ENCODE data around the gene POSTN. TPM values are rescaled to one million over a fixed set of nuclear protein-coding genes. Genes with fewer than 3 reads are reported as not detected.

The POSTN gene
- total and polyA plus RNA-seq, 2 of the 4 experiments (the other 2 are of a cell fraction), result 32.6 to 44.7 TPM

DNA sequence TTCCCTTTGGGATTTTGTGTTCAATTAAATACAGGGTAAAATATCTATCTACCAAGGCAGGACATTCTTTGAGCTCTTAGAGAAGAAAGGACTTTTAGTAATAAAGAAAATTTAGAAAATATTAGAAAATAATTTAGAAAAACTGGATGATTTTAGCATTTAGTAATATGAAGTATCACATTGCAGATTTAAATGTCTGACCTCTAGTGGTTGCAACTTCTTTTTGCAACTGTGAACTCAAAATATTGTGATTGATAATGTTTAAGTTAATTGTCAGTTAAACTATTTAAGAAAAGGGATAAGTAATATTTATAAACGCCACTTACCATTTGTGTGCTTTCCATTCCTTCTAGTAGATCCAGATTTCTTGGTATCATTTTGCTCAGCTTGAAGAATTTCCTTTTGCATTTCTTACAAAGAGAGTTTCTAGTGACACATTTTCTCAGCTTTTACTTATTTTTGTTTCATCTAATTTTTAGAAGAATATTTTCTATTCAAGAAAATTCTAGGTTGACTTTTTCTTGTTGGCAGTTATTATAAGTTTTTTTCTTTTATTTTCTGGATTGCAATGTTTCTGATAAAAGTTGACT lies 10.3 kb upstream of the POSTN start:
- in situ Hi-C loops (cut with MboI; ENCODE audit: low sequenced_read_pairs), result loop anchor here (25.0 kb wide), 1 partner anchor 772 kb away; no protein-coding TSS in a partner anchor
- intact Hi-C loops (cut with micrococcal nuclease), result no loop called here
- WGBS, 2 experiments (ENCODE audit: extremely low coverage in 2 of 2, insufficient read length in 1 of 2), result no CpG with 5 or more reads among the region's 1 CpG
- Histone ChIP-seq H3K27ac (ENCODE audit: insufficient read depth, low read length) (no peak overlapping the region), H3K23ac (ENCODE audit: low read depth, low read length) (no peak overlapping the region), H4K5ac (ENCODE audit: low read depth, low read length) (no peak overlapping the region), H2AK5ac (ENCODE audit: low read depth, low read length) (no peak overlapping the region), H3K4me1 (ENCODE audit: control insufficient read depth, insufficient read depth, low read length) (no peaks in the 10 kb centered on the region), H3K4ac (ENCODE audit: low read depth, low read length) (no peak overlapping the region), H4K91ac (ENCODE audit: insufficient read depth, low read depth, low read length) (no peak overlapping the region), H3K4me2 (ENCODE audit: low read depth, low read length) (no peak overlapping the region), H3K79me1 (ENCODE audit: low read depth in 1 of 2, low read length in 2 of 2) (no peaks in the 10 kb centered on the region), H2BK20ac (ENCODE audit: low read depth, low read length) (no peak overlapping the region), H3K14ac (replicated peaks; ENCODE audit: low read depth, low read length) (no peak overlapping the region), H3K18ac (ENCODE audit: low read depth, low read length) (no peak overlapping the region), H3K36me3 (ENCODE audit: control insufficient read depth, insufficient read depth, low read length) (no peaks in the 10 kb centered on the region), H2BK15ac (ENCODE audit: low read depth, low read length) (no peak overlapping the region), H2BK5ac (ENCODE audit: low read depth, low read length, poor library complexity, severe bottlenecking) (no peak overlapping the region), H2BK120ac (ENCODE audit: low read depth, low read length) (no peak overlapping the region), H3K9ac (ENCODE audit: low read depth, low read length) (no peak overlapping the region), H2AK9ac (replicated peaks; ENCODE audit: low read depth, low read length, poor library complexity) (no peak overlapping the region), H3K9me3 (ENCODE audit: control insufficient read depth, insufficient read depth, low read length) (no peaks in the 10 kb centered on the region), H3K4me3 (ENCODE audit: insufficient read depth, low read depth, low read length) (no peak overlapping the region), H4K8ac (ENCODE audit: low read depth in 2 of 2, low read length in 2 of 2) (no peak overlapping the region), H4K20me1 (ENCODE audit: insufficient read depth, low read length) (no peaks in the 10 kb centered on the region), H3K9me1 (ENCODE audit: insufficient read depth, low read length) (no peaks in the 10 kb centered on the region), H3K56ac (ENCODE audit: extremely low read depth, insufficient read depth, low read length) (no peak overlapping the region), H3K27me3 (ENCODE audit: control insufficient read depth, insufficient read depth, low read length) (no peaks in the 10 kb centered on the region), H2AFZ (replicated peaks; ENCODE audit: low read length, poor library complexity) (no peak overlapping the region)
- no peak for ATAC-seq (ENCODE audit: low read depth)
- no TSS peak for BruUV-seq (replicated peaks)
- DNase-seq, result no peak
- POLR2A ChIA-PET (ENCODE audit: unreplicated experiment), result no interaction called here
- dilution Hi-C loops (cut with HindIII; ENCODE audit: low sequenced_read_pairs, unreplicated experiment), result no loop called here
- TF ChIP-seq RCOR1 (IDR thresholded peaks at IDR 0.05; ENCODE audit: insufficient replicate concordance, low read length) (no peak), MAZ (IDR thresholded peaks at IDR 0.05; ENCODE audit: borderline replicate concordance, low read depth, low read length) (no peak), SMC3 (IDR thresholded peaks at IDR 0.05; ENCODE audit: low read depth, low read length) (peak; percentile 40; the same call in 1 of the 2 replicates), RFX5 (IDR thresholded peaks at IDR 0.05; ENCODE audit: low read depth, low read length) (no peak), BHLHE40 (IDR thresholded peaks at IDR 0.05; ENCODE audit: low read depth, low read length) (no peak), RAD21 (IDR thresholded peaks at IDR 0.05; ENCODE audit: low read length) (peak; percentile 39), CEBPB (IDR thresholded peaks at IDR 0.05; ENCODE audit: low read depth, low read length) (no peak), FOS (IDR thresholded peaks at IDR 0.05; ENCODE audit: low read depth, low read length) (no peak), CHD1 (IDR thresholded peaks at IDR 0.05; ENCODE audit: low read depth, low read length) (no peak), NFE2L2 (IDR thresholded peaks at IDR 0.05; ENCODE audit: low read depth, low read length) (no peak), POLR2A (IDR thresholded peaks at IDR 0.05; ENCODE audit: low read depth, low read length) (no peak), MXI1 (IDR thresholded peaks at IDR 0.05; ENCODE audit: borderline replicate concordance, low read depth, low read length) (no peak), MAFK (IDR thresholded peaks at IDR 0.05; ENCODE audit: low read depth, low read length) (no peak)
- TF ChIP-seq, protein P1, sequence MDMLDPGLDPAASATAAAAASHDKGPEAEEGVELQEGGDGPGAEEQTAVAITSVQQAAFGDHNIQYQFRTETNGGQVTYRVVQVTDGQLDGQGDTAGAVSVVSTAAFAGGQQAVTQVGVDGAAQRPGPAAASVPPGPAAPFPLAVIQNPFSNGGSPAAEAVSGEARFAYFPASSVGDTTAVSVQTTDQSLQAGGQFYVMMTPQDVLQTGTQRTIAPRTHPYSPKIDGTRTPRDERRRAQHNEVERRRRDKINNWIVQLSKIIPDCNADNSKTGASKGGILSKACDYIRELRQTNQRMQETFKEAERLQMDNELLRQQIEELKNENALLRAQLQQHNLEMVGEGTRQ (IDR thresholded peaks at IDR 0.05; ENCODE audit: low read depth, low read length), result no peak
- TF ChIP-seq, protein P2, sequence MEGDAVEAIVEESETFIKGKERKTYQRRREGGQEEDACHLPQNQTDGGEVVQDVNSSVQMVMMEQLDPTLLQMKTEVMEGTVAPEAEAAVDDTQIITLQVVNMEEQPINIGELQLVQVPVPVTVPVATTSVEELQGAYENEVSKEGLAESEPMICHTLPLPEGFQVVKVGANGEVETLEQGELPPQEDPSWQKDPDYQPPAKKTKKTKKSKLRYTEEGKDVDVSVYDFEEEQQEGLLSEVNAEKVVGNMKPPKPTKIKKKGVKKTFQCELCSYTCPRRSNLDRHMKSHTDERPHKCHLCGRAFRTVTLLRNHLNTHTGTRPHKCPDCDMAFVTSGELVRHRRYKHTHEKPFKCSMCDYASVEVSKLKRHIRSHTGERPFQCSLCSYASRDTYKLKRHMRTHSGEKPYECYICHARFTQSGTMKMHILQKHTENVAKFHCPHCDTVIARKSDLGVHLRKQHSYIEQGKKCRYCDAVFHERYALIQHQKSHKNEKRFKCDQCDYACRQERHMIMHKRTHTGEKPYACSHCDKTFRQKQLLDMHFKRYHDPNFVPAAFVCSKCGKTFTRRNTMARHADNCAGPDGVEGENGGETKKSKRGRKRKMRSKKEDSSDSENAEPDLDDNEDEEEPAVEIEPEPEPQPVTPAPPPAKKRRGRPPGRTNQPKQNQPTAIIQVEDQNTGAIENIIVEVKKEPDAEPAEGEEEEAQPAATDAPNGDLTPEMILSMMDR (conservative IDR thresholded peaks at IDR 0.05; ENCODE audit: low read depth, low read length), result peak; percentile 54
- TF ChIP-seq, protein P3, sequence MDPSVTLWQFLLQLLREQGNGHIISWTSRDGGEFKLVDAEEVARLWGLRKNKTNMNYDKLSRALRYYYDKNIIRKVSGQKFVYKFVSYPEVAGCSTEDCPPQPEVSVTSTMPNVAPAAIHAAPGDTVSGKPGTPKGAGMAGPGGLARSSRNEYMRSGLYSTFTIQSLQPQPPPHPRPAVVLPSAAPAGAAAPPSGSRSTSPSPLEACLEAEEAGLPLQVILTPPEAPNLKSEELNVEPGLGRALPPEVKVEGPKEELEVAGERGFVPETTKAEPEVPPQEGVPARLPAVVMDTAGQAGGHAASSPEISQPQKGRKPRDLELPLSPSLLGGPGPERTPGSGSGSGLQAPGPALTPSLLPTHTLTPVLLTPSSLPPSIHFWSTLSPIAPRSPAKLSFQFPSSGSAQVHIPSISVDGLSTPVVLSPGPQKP (IDR thresholded peaks at IDR 0.05; ENCODE audit: borderline replicate concordance, low read depth, low read length), result no peak
- CTCF ChIA-PET, result interaction anchor here (0.6 to 1.4 kb wide), 2 partner anchors 492 to 498 kb away, joined by 3 to 5 read pairs; no protein-coding TSS in a partner anchor
